ENCODE results near the gene CDC40. TPM values are rescaled to one million over a fixed set of nuclear protein-coding genes. Genes with fewer than 3 reads are reported as not detected.

Gene CDC40
- total RNA-seq, 1 donor from 2014 or later = 10.5 TPM

- DNase-seq (ENCODE audit: low read depth) (no peak), FAIRE-seq (no peak)
- Histone ChIP-seq H3K27me3 (ENCODE audit: control insufficient read depth, insufficient read depth, low read length) (no peaks in the 10 kb centered on the region), H3K4me3 (ENCODE audit: low read depth, low read length) (no peak overlapping the region), H3K36me3 (ENCODE audit: control insufficient read depth, insufficient read depth, low read length) (no peaks in the 10 kb centered on the region)
- no peak for TF ChIP-seq CTCF (IDR thresholded peaks at IDR 0.05; ENCODE audit: insufficient read depth, low read length, severe bottlenecking)
Observed at GRCh38 chr6:110246900-110247546, 66.8 kb downstream of the CDC40 start.

- H3K4me3 ChIP-seq (ENCODE audit: low read depth, low read length) = no peak overlapping the region
- no peaks in the 10 kb centered on the region for H3K27me3 ChIP-seq (ENCODE audit: control insufficient read depth, insufficient read depth, low read length)
- TF ChIP-seq CTCF (IDR thresholded peaks at IDR 0.05; ENCODE audit: insufficient read depth, low read length, severe bottlenecking) = no peak
- peak; percentile 79 for FAIRE-seq
- DNase-seq (ENCODE audit: low read depth) = no peak
- H3K36me3 ChIP-seq (ENCODE audit: control insufficient read depth, insufficient read depth, low read length) = no peaks in the 10 kb centered on the region
Observed at GRCh38 chr6:110250058-110250457, 69.8 kb downstream of the CDC40 start.

DNA sequence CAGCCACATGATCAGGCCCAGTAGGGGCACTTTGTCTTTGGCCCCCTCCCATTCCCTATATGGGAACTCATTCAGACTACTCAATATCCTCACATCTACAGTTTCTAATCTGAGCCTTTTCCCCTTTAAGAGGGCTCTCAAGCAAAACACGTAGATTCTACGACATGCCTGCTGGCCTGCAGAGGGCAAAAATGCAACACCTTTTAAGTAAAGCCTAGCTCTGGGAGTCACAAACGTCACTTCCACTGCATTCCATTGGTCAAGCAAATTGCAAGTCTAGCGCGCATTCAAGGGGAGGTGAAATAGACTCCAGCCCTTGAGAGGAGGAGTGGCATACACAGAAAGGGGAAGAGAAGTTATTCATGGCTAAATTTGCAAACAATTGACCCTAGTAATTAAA lies 70.6 kb downstream of the CDC40 start:
- Histone ChIP-seq H3K27me3 (ENCODE audit: control insufficient read depth, insufficient read depth, low read length) (no peaks in the 10 kb centered on the region), H3K4me3 (ENCODE audit: low read depth, low read length) (no peak overlapping the region), H3K36me3 (ENCODE audit: control insufficient read depth, insufficient read depth, low read length) (no peaks in the 10 kb centered on the region)
- DNase-seq (ENCODE audit: low read depth) (no peak), FAIRE-seq (no peak)
- no peak for TF ChIP-seq CTCF (IDR thresholded peaks at IDR 0.05; ENCODE audit: insufficient read depth, low read length, severe bottlenecking)

DNA sequence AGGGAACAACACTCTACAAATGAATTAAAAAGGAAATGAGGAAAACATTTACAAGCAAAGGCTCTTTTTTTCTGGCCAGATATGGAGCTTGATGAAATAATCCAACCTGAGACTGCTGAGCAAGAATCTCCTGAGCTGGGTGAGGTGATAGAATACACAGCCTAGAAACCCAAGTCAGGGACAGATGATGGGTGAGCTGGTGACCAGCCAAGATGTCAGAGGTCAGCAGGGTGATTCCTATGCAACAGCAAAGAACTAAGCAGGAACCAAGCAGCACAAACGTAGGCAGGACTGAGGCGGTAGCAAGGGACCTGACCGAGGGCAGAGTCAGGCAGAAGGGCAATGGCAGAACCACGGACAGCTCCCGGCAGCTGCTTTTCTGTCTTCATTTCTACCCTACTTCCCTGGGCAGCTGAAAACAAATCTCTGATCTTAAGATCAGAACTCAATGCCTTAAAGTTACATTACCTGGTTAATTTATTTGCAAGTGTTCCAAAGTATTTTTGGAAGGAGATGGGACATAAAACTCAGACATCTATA lies 75.1 kb downstream of the CDC40 start:
- Histone ChIP-seq H3K36me3 (ENCODE audit: control insufficient read depth, insufficient read depth, low read length) (no peaks in the 10 kb centered on the region), H3K4me3 (ENCODE audit: low read depth, low read length) (no peak overlapping the region), H3K27me3 (ENCODE audit: control insufficient read depth, insufficient read depth, low read length) (no peaks in the 10 kb centered on the region)
- DNase-seq (ENCODE audit: low read depth) (peak; percentile 16), FAIRE-seq (no peak)
- TF ChIP-seq CTCF (IDR thresholded peaks at IDR 0.05; ENCODE audit: insufficient read depth, low read length, severe bottlenecking) = no peak

GRCh38 chr6:110256366-110256765 lies 76.1 kb downstream of the CDC40 start:
- Histone ChIP-seq H3K27me3 (ENCODE audit: control insufficient read depth, insufficient read depth, low read length) (no peaks in the 10 kb centered on the region), H3K36me3 (ENCODE audit: control insufficient read depth, insufficient read depth, low read length) (no peaks in the 10 kb centered on the region), H3K4me3 (ENCODE audit: low read depth, low read length) (no peak overlapping the region)
- no peak for FAIRE-seq
- no peak for TF ChIP-seq CTCF (IDR thresholded peaks at IDR 0.05; ENCODE audit: insufficient read depth, low read length, severe bottlenecking)
- DNase-seq (ENCODE audit: low read depth) = no peak

GRCh38 chr6:110265273-110265672 lies 85.0 kb downstream of the CDC40 start:
- H3K36me3 ChIP-seq (ENCODE audit: control insufficient read depth, insufficient read depth, low read length) = no peaks in the 10 kb centered on the region
- no peak overlapping the region for H3K4me3 ChIP-seq (ENCODE audit: low read depth, low read length)
- no peak for FAIRE-seq
- H3K27me3 ChIP-seq (ENCODE audit: control insufficient read depth, insufficient read depth, low read length) = no peaks in the 10 kb centered on the region
- no peak for DNase-seq (ENCODE audit: low read depth)
- no peak for TF ChIP-seq CTCF (IDR thresholded peaks at IDR 0.05; ENCODE audit: insufficient read depth, low read length, severe bottlenecking)

Measured in bronchial epithelial cell (primary cell).